Ishikawa (cell line): ENCODE data around the gene ZBTB18.

Experiments used
- CEBPB ChIP-seq: IDR thresholded peaks from 2 replicates; pipeline ENCODE4 v1.6.1; 2012
- CREB1 ChIP-seq: IDR thresholded peaks from 2 replicates; pipeline ENCODE4 v1.6.1; 2012; ENCODE audit warnings: low read depth
- EP300 ChIP-seq: IDR thresholded peaks from 2 replicates; pipeline ENCODE4 v1.6.1; 2012; ENCODE audit warnings: borderline replicate concordance
- FOXM1 ChIP-seq: IDR thresholded peaks from 2 replicates; pipeline ENCODE4 v1.6.1; 2012; ENCODE audit warnings: low read depth, borderline replicate concordance
- NFIC ChIP-seq: IDR thresholded peaks from 2 replicates; pipeline ENCODE4 v1.6.1; 2012
- RAD21 ChIP-seq: IDR thresholded peaks from 2 replicates; pipeline ENCODE4 v1.6.1; 2012; ENCODE audit warnings: low read depth
- TAF1 ChIP-seq: IDR thresholded peaks from 2 replicates; pipeline ENCODE4 v1.6.1; 2012; ENCODE audit warnings: low read depth, mild to moderate bottlenecking
- TCF12 ChIP-seq: IDR thresholded peaks from 2 replicates; pipeline ENCODE4 v1.6.1; 2012; ENCODE audit warnings: low read depth
- TEAD4 ChIP-seq: IDR thresholded peaks from 2 replicates; pipeline ENCODE4 v1.6.1; 2012
- YY1 ChIP-seq: IDR thresholded peaks from 2 replicates; pipeline ENCODE4 v1.6.1; 2012; ENCODE audit warnings: low read depth
- ZBTB7A ChIP-seq: IDR thresholded peaks from 2 replicates; pipeline ENCODE4 v1.6.1; 2012; ENCODE audit warnings: low read depth
- TF ChIP-seq, protein P1 (sequence below): IDR thresholded peaks from 2 replicates; pipeline ENCODE4 v1.6.1; 2012
- TF ChIP-seq, protein P2 (sequence below): IDR thresholded peaks from 2 replicates; pipeline ENCODE4 v1.6.1; 2012; ENCODE audit warnings: low read depth, mild to moderate bottlenecking
- TF ChIP-seq, protein P3 (sequence below): IDR thresholded peaks from 2 replicates; pipeline ENCODE4 v1.6.1; 2012

DNA sequence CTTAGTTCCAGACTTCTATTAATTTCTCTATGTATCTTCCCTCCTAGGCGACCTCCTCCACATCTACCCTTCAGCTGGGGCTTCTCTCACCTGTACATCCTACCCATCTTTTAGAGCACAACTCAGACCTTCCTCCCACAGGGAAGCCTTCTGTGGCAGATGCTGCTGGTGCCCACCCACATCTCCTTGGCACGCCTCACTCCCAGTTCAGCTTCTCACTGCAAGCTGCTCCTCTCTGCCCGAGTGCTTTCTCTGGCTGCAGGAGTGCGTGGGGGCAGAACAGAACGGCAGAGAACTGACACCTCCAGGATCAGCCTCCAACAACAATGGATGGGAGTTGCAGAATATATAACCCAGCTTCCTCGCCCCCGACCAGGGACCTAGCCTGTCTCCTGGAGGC lies 36.5 kb downstream of the ZBTB18 start:
- TF ChIP-seq YY1 (no peak), CREB1 (no peak), RAD21 (no peak), TAF1 (no peak), ZBTB7A (no peak), FOXM1 (no peak), EP300 (no peak), TCF12 (no peak), NFIC (no peak), TEAD4 (no peak), CEBPB (no peak)
- TF ChIP-seq, protein P1, sequence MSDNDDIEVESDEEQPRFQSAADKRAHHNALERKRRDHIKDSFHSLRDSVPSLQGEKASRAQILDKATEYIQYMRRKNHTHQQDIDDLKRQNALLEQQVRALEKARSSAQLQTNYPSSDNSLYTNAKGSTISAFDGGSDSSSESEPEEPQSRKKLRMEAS: no peak
- TF ChIP-seq, protein P2, sequence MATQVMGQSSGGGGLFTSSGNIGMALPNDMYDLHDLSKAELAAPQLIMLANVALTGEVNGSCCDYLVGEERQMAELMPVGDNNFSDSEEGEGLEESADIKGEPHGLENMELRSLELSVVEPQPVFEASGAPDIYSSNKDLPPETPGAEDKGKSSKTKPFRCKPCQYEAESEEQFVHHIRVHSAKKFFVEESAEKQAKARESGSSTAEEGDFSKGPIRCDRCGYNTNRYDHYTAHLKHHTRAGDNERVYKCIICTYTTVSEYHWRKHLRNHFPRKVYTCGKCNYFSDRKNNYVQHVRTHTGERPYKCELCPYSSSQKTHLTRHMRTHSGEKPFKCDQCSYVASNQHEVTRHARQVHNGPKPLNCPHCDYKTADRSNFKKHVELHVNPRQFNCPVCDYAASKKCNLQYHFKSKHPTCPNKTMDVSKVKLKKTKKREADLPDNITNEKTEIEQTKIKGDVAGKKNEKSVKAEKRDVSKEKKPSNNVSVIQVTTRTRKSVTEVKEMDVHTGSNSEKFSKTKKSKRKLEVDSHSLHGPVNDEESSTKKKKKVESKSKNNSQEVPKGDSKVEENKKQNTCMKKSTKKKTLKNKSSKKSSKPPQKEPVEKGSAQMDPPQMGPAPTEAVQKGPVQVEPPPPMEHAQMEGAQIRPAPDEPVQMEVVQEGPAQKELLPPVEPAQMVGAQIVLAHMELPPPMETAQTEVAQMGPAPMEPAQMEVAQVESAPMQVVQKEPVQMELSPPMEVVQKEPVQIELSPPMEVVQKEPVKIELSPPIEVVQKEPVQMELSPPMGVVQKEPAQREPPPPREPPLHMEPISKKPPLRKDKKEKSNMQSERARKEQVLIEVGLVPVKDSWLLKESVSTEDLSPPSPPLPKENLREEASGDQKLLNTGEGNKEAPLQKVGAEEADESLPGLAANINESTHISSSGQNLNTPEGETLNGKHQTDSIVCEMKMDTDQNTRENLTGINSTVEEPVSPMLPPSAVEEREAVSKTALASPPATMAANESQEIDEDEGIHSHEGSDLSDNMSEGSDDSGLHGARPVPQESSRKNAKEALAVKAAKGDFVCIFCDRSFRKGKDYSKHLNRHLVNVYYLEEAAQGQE: no peak
- TF ChIP-seq, protein P3, sequence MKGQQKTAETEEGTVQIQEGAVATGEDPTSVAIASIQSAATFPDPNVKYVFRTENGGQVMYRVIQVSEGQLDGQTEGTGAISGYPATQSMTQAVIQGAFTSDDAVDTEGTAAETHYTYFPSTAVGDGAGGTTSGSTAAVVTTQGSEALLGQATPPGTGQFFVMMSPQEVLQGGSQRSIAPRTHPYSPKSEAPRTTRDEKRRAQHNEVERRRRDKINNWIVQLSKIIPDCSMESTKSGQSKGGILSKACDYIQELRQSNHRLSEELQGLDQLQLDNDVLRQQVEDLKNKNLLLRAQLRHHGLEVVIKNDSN: no peak
